ENCODE measurements around the gene C8G.

- TF ChIP-seq POLR2A (IDR thresholded peaks at IDR 0.05), result no peak
- TF ChIP-seq CTCF (IDR thresholded peaks at IDR 0.05), result no peak
Observed at GRCh38 chr9:136964171-136964689, 19.2 kb downstream of the C8G start.
